Measurements from ENCODE around the gene AP3D1. TPM values are rescaled to one million over a fixed set of nuclear protein-coding genes. Genes with fewer than 3 reads are reported as not detected.

The AP3D1 gene
- total and polyA plus RNA-seq, 9 of the 15 experiments (the other 6 are each of a cell fraction or from before 2014, with no cell fraction given) = 1.2 to 86.1 (median 35.9) TPM

- TF ChIP-seq, protein P1, sequence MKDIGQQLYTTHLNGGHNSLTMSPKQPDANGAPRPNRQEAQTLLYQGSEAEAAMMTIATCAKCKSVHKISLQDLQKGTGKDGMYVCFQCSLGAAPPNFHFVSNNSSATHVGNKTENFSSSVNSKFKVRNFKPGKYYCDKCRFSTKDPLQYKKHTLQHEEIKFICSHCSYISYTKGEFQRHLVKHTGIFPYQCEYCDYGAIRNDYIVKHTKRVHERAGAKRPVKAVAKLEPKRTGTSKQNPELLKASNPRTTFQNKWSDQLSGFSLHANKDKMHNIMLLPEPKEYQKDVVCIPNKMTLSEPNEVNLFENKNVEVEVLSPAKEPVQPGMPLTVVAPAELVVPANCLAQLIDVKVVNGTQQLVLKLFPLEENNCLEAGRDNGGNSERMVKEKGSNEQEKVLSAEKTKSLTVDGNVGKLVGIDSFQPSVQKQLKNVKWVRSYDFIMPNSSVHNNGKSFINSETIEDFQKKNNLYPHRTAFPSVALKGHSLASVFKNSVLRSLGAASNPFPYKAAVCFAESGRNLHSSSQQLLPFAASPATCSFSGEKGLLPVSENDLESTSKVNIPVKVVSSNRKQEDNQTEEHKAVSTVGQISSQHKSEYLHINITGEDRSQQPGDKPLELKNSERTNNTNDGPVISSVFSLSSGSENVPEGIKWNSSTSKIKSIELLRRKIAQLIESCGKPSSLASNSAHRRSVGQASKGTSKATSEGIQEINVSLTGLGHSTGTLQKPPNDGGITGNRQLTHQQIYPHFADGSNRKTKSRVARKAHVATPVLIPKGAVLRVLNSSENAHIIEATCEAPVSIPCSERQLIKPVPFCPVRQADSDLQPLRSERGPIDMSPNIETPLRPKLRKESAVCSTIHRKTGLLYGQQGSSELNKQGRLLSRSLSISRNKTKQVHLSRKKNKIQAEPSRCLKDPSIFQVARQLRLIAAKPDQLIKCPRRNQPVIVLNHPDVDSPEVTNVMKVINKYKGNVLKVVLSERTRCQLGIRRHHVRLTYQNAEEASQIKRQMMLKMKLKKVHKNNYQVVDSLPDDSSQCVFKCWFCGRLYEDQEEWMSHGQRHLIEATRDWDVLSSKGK (CRISPR knock-in tag; IDR thresholded peaks at IDR 0.05) = no peak
- TF ChIP-seq ZFX (CRISPR knock-in tag; IDR thresholded peaks at IDR 0.05) (peak; percentile 90), ZNF253 (CRISPR knock-in tag; conservative IDR thresholded peaks at IDR 0.05) (no peak), UBTF (IDR thresholded peaks at IDR 0.05; ENCODE audit: borderline replicate concordance in 1 of 2, low read depth in 2 of 2, low read length in 2 of 2) (no peak), RCOR1 (IDR thresholded peaks at IDR 0.05; ENCODE audit: borderline replicate concordance in 1 of 2, low read depth in 2 of 2, low read length in 2 of 2) (no peak), HEY1 (CRISPR knock-in tag; IDR thresholded peaks at IDR 0.05; ENCODE audit: borderline replicate concordance) (no peak; the same call in 1 of the 2 replicates), BRCA1 (IDR thresholded peaks at IDR 0.05) (no peak), BRCA1 (CRISPR knock-in tag; IDR thresholded peaks at IDR 0.05) (no peak), ATF7 (IDR thresholded peaks at IDR 0.05) (peak; percentile 82), GTF2E2 (tag; IDR thresholded peaks at IDR 0.05) (0 out of 2 replicates have a peak, but pooled peaks have one; percentile 68), ZBTB8A (IDR thresholded peaks at IDR 0.05; ENCODE audit: partially characterized antibody) (no peak), CSDE1 (IDR thresholded peaks at IDR 0.05) (peak in 1 of 2 experiments; percentile 74; a peak in 2 of 4 replicates), E2F3 (CRISPR knock-in tag; IDR thresholded peaks at IDR 0.05) (no peak)
Observed at GRCh38 chr19:2061495-2062388, 89.6 kb downstream of the AP3D1 start (continued).
